GM12878 (cell line): ENCODE data around the gene PRR13.

Experiments
- BHLHE40 ChIP-seq, 2 experiments: fragments of 450-650 bp in 1 of 2; IDR thresholded peaks; 2 replicates each; pipeline ENCODE4 v1.6.1; 2011 to 2017; ENCODE audit warnings: low read depth in 2 of 2, borderline replicate concordance in 1 of 2, improper control_type of control experiment in 1 of 2, low read length in 1 of 2, mild to moderate bottlenecking in 1 of 2
- FOXK2 ChIP-seq: fragments of 450-650 bp; IDR thresholded peaks from 2 replicates; pipeline ENCODE4 v1.6.1; 2017; ENCODE audit warnings: mild to moderate bottlenecking, moderate library complexity
- HCFC1 ChIP-seq: fragments of 150-350 bp; IDR thresholded peaks from 2 replicates; pipeline ENCODE4 v1.6.1; 2014; ENCODE audit warnings: low read length
- NRF1 ChIP-seq: conservative IDR thresholded peaks from 2 replicates; pipeline ENCODE4 v1.6.1; 2011; ENCODE audit warnings: mild to moderate bottlenecking, low read depth, low read length, improper control_type of control experiment
- PAX5 ChIP-seq: IDR thresholded peaks from 2 replicates; pipeline ENCODE4 v1.6.1; 2011; ENCODE audit warnings: low read depth, low read length, borderline replicate concordance
- POLR2AphosphoS5 ChIP-seq: IDR thresholded peaks from 2 replicates; pipeline ENCODE4 v1.6.1; 2011; ENCODE audit warnings: mild to moderate bottlenecking, low read length, inconsistent platforms
- RAD21 ChIP-seq: IDR thresholded peaks from 2 replicates; pipeline ENCODE4 v1.6.1; 2011; ENCODE audit warnings: mild to moderate bottlenecking, low read depth, low read length, moderate library complexity; ENCODE audit not compliant: insufficient read depth
- SIN3A ChIP-seq: IDR thresholded peaks from 2 replicates; pipeline ENCODE4 v1.6.1; 2012; ENCODE audit warnings: low read depth, low read length, improper control_type of control experiment
- SMARCA5 ChIP-seq: fragments of 450-650 bp; IDR thresholded peaks from 2 replicates; pipeline ENCODE4 v1.6.1; 2017; ENCODE audit warnings: mild to moderate bottlenecking
- TCF7 ChIP-seq: IDR thresholded peaks from 2 replicates; pipeline ENCODE4 v1.6.1; 2014; ENCODE audit warnings: antibody characterized with exemption, borderline replicate concordance
- TF ChIP-seq, protein P1 (sequence below): IDR thresholded peaks from 2 replicates; pipeline ENCODE4 v1.6.1; 2012; ENCODE audit warnings: low read depth, low read length, improper control_type of control experiment
- TF ChIP-seq, protein P2 (sequence below), 3 experiments: IDR thresholded peaks in 2 of 3; conservative IDR thresholded peaks in 1 of 3; 2 replicates each; pipeline ENCODE4 v1.5.1; 2011; ENCODE audit warnings: low read depth in 3 of 3, low read length in 3 of 3, mild to moderate bottlenecking in 3 of 3, control low read depth in 2 of 3, moderate library complexity in 2 of 3, inconsistent platforms in 1 of 3, mixed read lengths in 1 of 3; ENCODE audit not compliant: control insufficient read depth in 2 of 3, insufficient read depth in 1 of 3; ENCODE audit errors: extremely low read depth in 1 of 3
- TF ChIP-seq, protein P3 (sequence below): IDR thresholded peaks from 2 replicates; pipeline ENCODE4 v1.6.1; 2012; ENCODE audit warnings: low read length, inconsistent platforms

DNA sequence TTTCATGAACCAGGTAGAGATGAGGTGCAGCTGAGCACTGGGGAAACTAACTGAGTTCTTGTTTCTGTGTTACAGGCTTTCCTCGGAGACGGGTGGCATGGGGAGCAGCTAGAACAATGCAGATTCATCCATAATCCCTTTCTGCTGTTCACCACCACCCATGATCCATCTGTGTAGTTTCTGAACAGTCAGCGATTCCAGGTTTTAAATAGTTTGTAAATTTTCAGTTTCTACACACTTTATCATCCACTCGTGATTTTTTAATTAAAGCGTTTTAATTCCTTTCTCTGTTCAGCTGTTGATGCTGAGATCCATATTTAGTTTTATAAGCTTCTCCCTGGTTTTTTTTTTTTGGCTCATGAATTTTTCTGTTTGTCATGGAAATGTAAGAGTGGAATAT is 37.8 kb downstream of the PRR13 start:
- TF ChIP-seq SIN3A, result no peak
- TF ChIP-seq SMARCA5, result no peak
- TF ChIP-seq BHLHE40 (IDR thresholded peaks at IDR 0.05; ENCODE audit: borderline replicate concordance in 1 of 2, low read depth in 2 of 2, low read length in 1 of 2), result no peak
- TF ChIP-seq, protein P1, sequence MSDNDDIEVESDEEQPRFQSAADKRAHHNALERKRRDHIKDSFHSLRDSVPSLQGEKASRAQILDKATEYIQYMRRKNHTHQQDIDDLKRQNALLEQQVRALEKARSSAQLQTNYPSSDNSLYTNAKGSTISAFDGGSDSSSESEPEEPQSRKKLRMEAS, result no peak
- no peak for TF ChIP-seq FOXK2
- TF ChIP-seq POLR2AphosphoS5, result no peak; the same call in 1 of the 2 replicates
- TF ChIP-seq, protein P2, sequence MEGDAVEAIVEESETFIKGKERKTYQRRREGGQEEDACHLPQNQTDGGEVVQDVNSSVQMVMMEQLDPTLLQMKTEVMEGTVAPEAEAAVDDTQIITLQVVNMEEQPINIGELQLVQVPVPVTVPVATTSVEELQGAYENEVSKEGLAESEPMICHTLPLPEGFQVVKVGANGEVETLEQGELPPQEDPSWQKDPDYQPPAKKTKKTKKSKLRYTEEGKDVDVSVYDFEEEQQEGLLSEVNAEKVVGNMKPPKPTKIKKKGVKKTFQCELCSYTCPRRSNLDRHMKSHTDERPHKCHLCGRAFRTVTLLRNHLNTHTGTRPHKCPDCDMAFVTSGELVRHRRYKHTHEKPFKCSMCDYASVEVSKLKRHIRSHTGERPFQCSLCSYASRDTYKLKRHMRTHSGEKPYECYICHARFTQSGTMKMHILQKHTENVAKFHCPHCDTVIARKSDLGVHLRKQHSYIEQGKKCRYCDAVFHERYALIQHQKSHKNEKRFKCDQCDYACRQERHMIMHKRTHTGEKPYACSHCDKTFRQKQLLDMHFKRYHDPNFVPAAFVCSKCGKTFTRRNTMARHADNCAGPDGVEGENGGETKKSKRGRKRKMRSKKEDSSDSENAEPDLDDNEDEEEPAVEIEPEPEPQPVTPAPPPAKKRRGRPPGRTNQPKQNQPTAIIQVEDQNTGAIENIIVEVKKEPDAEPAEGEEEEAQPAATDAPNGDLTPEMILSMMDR (IDR thresholded peaks at IDR 0.05 in 2 of 3, conservative IDR thresholded peaks at IDR 0.05 in 1 of 3; ENCODE audit: control insufficient read depth in 2 of 3, extremely low read depth in 1 of 3, insufficient read depth in 1 of 3, low read depth in 3 of 3, low read length in 3 of 3), result no peak
- no peak for TF ChIP-seq TCF7
- no peak for TF ChIP-seq HCFC1
- no peak for TF ChIP-seq NRF1
- TF ChIP-seq RAD21, result no peak
- TF ChIP-seq PAX5, result no peak
- TF ChIP-seq, protein P3, sequence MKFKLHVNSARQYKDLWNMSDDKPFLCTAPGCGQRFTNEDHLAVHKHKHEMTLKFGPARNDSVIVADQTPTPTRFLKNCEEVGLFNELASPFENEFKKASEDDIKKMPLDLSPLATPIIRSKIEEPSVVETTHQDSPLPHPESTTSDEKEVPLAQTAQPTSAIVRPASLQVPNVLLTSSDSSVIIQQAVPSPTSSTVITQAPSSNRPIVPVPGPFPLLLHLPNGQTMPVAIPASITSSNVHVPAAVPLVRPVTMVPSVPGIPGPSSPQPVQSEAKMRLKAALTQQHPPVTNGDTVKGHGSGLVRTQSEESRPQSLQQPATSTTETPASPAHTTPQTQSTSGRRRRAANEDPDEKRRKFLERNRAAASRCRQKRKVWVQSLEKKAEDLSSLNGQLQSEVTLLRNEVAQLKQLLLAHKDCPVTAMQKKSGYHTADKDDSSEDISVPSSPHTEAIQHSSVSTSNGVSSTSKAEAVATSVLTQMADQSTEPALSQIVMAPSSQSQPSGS, result no peak
